KMS-11 (cell line): ENCODE data around the gene RPL13A.

ENCODE experiments used
- H2AFZ ChIP-seq: fragments of 200-600 bp; sonication (generic); 2 replicates; pipeline ENCODE4 v1.6.1; 2016; ENCODE audit warnings: antibody characterized with exemption, mixed run types, low read depth
- H3K27ac ChIP-seq: fragments of 200-600 bp; sonication (generic); 2 replicates; pipeline ENCODE4 v1.6.1; 2016; ENCODE audit warnings: mild to moderate bottlenecking, mixed run types
- H3K27me3 ChIP-seq: fragments of 200-600 bp; sonication (generic); 2 replicates; pipeline ENCODE4 v1.6.1; 2017; ENCODE audit warnings: mild to moderate bottlenecking, low read depth, mixed run types, moderate library complexity; ENCODE audit not compliant: insufficient read depth
- H3K36me3 ChIP-seq: fragments of 200-600 bp; sonication (generic); 2 replicates; pipeline ENCODE4 v1.6.1; 2017; ENCODE audit warnings: mild to moderate bottlenecking, mixed run types; ENCODE audit not compliant: insufficient read depth
- H3K4me1 ChIP-seq: fragments of 200-600 bp; sonication (generic); 2 replicates; pipeline ENCODE4 v1.6.1; 2016; ENCODE audit warnings: mild to moderate bottlenecking, low read depth, mixed run types; ENCODE audit not compliant: poor library complexity, severe bottlenecking
- H3K4me2 ChIP-seq: fragments of 200-600 bp; sonication (generic); 2 replicates; pipeline ENCODE4 v1.7.0; 2016; ENCODE audit warnings: mild to moderate bottlenecking, mixed run types
- H3K4me3 ChIP-seq: fragments of 200-600 bp; sonication (generic); IDR thresholded peaks from 2 replicates; pipeline ENCODE4 v1.6.1; 2017; ENCODE audit warnings: low read depth, low read length, mixed read lengths; ENCODE audit not compliant: insufficient read depth
- H3K79me2 ChIP-seq: fragments of 200-600 bp; sonication (generic); 2 replicates; pipeline ENCODE4 v1.6.1; 2016; ENCODE audit warnings: low read depth, mixed run types; ENCODE audit not compliant: insufficient read depth
- H3K9ac ChIP-seq: fragments of 200-600 bp; sonication (generic); 2 replicates; pipeline ENCODE4 v1.6.1; 2016; ENCODE audit warnings: mild to moderate bottlenecking, mixed run types
- H4K20me1 ChIP-seq: fragments of 200-600 bp; sonication (generic); 2 replicates; pipeline ENCODE4 v1.6.1; 2016; ENCODE audit warnings: mild to moderate bottlenecking, mixed run types; ENCODE audit not compliant: insufficient read depth
- CTCF ChIP-seq: fragments of 200-600 bp; sonication (generic); conservative IDR thresholded peaks from 2 replicates; pipeline ENCODE4 v1.6.1; 2017; ENCODE audit warnings: low read depth, mild to moderate bottlenecking, antibody characterized with exemption, low read length, moderate library complexity, mixed read lengths

RPL13A gene

GRCh38 chr19:49491804-49492572, 4.6 kb downstream of the RPL13A start:
- peaks cover 44% of the 10 kb centered on the region for H3K79me2 ChIP-seq
- peak overlapping the region; percentile 20; the same call in 1 of the 2 replicates for H3K27ac ChIP-seq
- H3K27me3 ChIP-seq = no peaks in the 10 kb centered on the region
- peaks cover 14% of the 10 kb centered on the region for H4K20me1 ChIP-seq
- H2AFZ ChIP-seq = no peak overlapping the region
- H3K4me2 ChIP-seq = no peak overlapping the region
- peaks cover 17% of the 10 kb centered on the region for H3K4me1 ChIP-seq
- peaks cover 41% of the 10 kb centered on the region; the same call in 1 of the 2 replicates for H3K36me3 ChIP-seq
- TF ChIP-seq CTCF = no peak
- H3K4me3 ChIP-seq = no peak overlapping the region
- no peak overlapping the region for H3K9ac ChIP-seq

DNA sequence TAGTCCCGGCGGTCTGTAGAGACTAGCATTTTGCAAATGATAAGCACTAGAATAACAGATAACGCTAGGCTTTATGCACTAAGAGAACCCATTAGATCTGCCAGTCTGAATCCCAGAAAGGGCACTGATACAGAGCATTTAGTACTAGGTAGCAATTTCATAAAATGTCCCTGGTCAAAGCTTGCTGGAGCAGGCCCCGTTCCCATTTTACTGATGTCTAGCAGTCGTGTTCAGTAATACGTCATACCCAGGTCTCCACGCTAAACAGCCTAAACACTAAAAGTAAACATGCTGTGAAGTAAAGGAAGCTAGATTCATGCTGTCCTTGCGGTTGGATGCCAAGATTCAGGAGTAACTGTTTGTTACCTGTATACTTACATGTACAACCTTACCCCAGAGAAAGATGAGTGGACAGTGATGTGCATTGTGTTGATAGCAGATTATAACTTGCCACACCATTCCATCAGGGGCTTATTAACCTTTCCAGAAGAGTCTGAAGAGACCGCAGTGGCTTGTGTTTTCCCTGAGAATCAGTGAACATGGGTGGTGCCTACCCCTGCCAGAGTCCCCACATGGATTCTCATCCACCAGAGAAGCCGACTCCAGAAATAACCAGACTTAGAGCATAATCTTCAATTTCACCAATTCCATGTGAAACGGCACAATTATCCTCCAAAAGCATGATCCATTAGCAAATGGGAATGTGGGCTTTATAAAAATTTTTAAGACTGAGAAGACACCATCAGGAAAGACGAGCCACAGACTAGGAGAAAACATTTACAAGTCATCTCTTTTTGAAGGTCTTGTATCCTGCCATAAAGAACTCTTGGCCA, 5.4 kb downstream of the RPL13A start:
- H4K20me1 ChIP-seq = peaks cover 14% of the 10 kb centered on the region
- peaks cover 41% of the 10 kb centered on the region; the same call in 1 of the 2 replicates for H3K36me3 ChIP-seq
- TF ChIP-seq CTCF = no peak
- no peak overlapping the region for H2AFZ ChIP-seq
- peaks cover 24% of the 10 kb centered on the region for H3K4me1 ChIP-seq
- H3K4me3 ChIP-seq = no peak overlapping the region
- H3K27ac ChIP-seq = peak overlapping the region; percentile 20; the same call in 1 of the 2 replicates
- H3K27me3 ChIP-seq = no peaks in the 10 kb centered on the region
- no peak overlapping the region; the same call in 1 of the 2 replicates for H3K9ac ChIP-seq
- H3K79me2 ChIP-seq = peaks cover 48% of the 10 kb centered on the region
- no peak overlapping the region for H3K4me2 ChIP-seq

DNA sequence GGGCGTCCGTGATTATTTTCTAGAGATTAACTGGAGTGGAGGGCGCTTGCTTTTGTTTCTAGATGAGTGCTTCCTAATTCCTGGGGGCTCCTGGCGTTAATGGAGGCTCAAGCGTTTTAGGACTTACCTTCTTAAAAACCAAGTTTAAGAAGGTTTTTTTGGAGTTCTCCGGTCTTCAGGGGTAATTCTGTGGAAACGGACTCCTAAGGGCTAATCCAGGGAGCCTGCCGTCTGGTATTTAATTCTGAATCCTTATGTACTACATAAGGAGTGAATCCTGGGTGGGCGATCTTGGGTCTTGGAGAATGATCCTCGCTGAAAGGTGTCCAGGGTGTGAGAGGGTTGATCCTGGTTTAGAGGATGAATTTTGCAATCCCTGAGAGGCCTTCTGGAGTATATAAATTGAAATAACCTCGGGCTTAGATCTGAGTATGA, 9.2 kb downstream of the RPL13A start:
- H4K20me1 ChIP-seq = peaks cover 5% of the 10 kb centered on the region; the same call in 1 of the 2 replicates
- H3K9ac ChIP-seq = peak overlapping the region; percentile 91
- no peak for TF ChIP-seq CTCF
- H3K36me3 ChIP-seq = peaks cover 23% of the 10 kb centered on the region; the same call in 1 of the 2 replicates
- H2AFZ ChIP-seq = no peak overlapping the region
- H3K4me1 ChIP-seq = peaks cover 31% of the 10 kb centered on the region
- H3K4me3 ChIP-seq = no peak overlapping the region
- H3K79me2 ChIP-seq = peaks cover 26% of the 10 kb centered on the region
- H3K27me3 ChIP-seq = no peaks in the 10 kb centered on the region
- peak overlapping the region; percentile 66 for H3K27ac ChIP-seq
- H3K4me2 ChIP-seq = peak overlapping the region; percentile 62

DNA sequence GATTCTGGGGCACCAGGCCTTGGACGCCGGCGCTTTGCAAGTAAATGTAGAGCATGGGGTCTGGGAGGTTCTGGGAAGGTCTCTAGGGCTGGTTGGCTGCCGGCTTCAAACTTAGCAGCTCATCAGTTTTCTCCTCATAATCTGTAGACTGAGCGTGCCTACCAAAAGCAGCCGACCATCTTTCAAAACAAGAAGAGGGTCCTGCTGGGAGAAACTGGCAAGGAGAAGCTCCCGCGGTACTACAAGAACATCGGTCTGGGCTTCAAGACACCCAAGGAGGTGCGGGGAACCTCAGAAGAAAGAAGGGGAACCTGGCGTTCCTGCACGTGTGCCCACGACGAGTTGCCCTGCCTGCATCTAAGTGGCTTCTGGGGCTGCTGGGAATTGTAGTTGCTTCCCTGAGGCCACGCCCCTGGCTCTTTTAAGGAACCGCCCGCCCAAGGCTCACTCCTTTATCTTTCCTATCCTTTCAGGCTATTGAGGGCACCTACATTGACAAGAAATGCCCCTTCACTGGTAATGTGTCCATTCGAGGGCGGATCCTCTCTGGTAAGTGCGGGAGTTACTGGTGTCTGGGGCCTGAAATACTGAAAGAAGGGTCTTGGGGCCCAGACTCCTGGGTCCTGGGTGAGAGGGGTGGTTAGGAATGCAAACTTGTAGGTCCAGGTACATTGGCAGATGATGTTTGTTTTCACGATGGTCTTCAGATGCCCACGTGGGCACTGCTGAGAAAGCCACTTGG, 9.8 kb downstream of the RPL13A start:
- H2AFZ ChIP-seq = no peak overlapping the region
- H3K36me3 ChIP-seq = peaks cover 20% of the 10 kb centered on the region; the same call in 1 of the 2 replicates
- peak overlapping the region; percentile 91 for H3K9ac ChIP-seq
- no peak overlapping the region for H3K4me3 ChIP-seq
- peaks cover 5% of the 10 kb centered on the region; the same call in 1 of the 2 replicates for H4K20me1 ChIP-seq
- H3K4me1 ChIP-seq = peaks cover 37% of the 10 kb centered on the region
- peaks cover 26% of the 10 kb centered on the region for H3K79me2 ChIP-seq
- H3K4me2 ChIP-seq = peak overlapping the region; percentile 62
- TF ChIP-seq CTCF = no peak
- H3K27me3 ChIP-seq = no peaks in the 10 kb centered on the region
- peak overlapping the region; percentile 66 for H3K27ac ChIP-seq
